AG09309 (cell line): ENCODE data around the gene RPL31.
A peak's percentile ranks its signal among the peaks of the same experiment; 100 is the strongest.

Experiments used
- DNase-seq: peaks from one replicate; pipeline ENCODE4 v3.0.0-alpha.2; 2010; ENCODE audit warnings: low read depth
- H3K4me3 ChIP-seq: 2 replicates; pipeline ENCODE4 v1.5.1; 2011; ENCODE audit warnings: mild to moderate bottlenecking, low read depth, low read length, moderate library complexity; ENCODE audit not compliant: control insufficient read depth
- CTCF ChIP-seq: IDR thresholded peaks from 2 replicates; pipeline ENCODE4 v1.5.1; 2011; ENCODE audit warnings: mild to moderate bottlenecking, low read depth, low read length, inconsistent platforms; ENCODE audit not compliant: insufficient read depth, control insufficient read depth; ENCODE audit errors: missing control alignments

Gene RPL31

DNA sequence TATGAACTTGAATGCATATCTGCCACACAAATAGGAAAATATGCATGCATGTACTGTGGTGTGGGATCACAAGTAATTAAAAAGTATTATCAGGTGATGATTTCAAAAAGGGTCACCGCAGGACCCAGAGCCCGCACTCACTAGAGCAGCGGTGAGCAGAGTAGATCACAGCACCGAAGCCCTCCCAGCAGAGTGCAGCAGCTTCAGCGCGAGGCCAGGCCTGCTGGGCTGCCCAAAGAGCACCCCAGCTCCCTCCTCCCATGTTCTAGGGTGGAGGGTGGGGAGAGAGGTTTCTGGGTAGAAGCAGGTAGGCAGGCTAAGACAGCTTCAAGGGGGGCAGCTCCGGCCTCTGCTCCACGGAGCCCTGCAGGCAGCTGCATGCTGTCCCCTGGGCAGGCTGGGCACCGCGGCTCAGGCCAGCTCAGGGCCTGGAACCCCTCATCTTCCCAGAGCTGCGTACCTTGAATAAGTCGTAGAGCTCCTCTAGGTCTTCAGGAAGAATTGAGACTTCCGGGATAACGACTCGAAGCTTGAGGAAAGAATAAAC is 24.9 kb downstream of the RPL31 start:
- no peak for DNase-seq
- TF ChIP-seq CTCF = no peak
- no peak overlapping the region for H3K4me3 ChIP-seq

DNA sequence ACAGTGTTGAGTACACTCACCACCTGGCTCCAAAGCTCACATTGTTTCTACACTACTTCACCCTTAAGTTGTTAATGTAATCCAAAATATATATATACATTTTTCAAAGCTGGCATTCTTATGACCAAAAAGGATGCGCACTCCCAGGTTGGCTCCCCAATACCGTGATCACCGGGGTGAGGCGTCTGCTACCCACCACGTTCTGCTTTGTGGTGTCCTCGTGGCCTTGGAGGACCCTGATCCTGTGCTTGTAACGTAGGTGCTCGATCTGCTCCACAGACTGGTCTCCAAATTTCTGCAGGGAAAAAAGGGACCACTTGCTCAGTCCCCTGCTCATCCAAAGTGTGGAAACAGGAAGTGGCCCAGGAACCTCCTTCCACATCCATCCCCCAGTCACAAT is 25.8 kb downstream of the RPL31 start:
- no peak overlapping the region for H3K4me3 ChIP-seq
- TF ChIP-seq CTCF = no peak
- DNase-seq = no peak

GRCh38 chr2:101030866-101031554 is 28.9 kb downstream of the RPL31 start:
- TF ChIP-seq CTCF = no peak
- no peak for DNase-seq
- no peak overlapping the region for H3K4me3 ChIP-seq

DNA sequence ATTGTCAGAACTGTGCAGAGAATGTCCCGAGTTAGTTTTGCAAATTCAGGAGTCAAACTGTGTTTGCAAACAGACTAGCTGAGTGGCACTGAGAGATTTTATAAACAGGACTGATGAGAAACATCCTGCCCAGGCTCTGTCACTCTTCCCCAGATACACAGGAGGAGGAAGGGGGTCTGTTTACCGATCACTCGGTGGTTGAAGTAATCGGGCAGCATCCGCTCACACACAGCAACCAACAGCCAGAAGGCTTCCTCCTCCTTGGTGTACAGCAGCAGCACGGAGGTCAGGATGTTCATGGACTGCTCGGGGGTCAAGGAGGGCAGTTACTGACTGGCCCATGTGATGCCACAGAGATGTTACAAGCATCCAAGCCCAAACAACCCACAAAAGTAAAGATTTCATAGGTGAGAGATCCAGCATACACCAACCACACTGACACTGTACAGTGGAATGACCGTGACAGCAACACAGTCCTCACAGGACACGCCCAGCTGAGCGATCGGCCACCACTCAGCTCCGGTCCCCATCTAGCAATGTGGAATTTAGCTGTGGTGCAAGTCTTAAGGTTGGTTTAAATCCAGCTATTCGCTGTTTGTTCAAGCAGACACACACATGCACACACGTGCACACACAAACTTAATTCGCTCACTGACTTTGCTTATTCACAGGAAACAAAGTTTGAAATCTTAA is 30.1 kb downstream of the RPL31 start:
- no peak for DNase-seq
- no peak overlapping the region for H3K4me3 ChIP-seq
- no peak for TF ChIP-seq CTCF

DNA sequence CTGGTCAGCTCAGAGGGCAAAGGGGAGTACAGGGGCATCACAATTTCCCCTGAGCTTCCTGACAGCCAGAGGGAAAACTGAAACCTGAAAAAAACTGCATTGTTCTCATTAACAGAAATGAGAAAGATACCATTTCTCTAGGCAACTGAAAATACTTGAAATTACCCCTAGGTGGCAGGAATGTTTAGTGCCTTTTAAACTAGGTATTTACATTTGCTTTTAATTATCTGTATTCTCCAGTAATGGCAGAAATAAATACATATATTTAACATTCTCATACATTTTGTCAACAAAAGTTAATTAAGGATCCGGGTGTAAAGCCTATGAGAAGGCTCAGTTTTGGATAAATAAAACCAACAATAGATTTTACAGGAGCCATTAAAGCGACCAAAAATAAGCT is 34.5 kb downstream of the RPL31 start:
- no peak for DNase-seq
- no peak overlapping the region for H3K4me3 ChIP-seq
- TF ChIP-seq CTCF = peak; percentile 54

DNA sequence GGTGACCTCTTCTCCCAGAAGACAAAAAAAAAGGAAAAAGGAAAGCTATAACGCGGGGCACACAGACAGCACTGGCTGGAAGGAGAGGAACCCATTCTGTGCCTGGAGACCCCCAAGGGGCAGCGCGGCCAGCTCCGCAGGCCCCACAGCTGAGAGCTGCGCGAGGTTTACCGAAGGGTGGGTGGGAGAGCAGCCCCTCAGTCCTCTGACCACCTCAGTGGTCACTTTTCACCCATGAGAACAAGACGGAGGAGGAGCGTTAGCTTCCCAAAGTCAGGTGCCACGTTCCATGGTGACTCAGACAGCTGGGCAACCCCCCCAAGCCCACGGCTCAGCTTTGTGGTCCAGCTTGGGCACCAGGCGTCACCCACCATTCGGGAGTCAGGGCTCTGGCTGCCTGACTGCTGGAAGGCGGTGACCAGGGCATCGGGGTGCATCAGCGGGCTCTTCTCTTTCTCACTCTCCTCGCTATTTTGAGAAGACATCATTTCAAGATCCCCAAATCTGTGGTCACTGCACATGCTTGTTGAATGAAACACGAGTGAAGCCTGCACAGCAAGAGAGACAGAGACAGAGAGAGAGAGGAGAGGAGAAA is 35.2 kb downstream of the RPL31 start:
- H3K4me3 ChIP-seq = no peak overlapping the region
- no peak for TF ChIP-seq CTCF
- no peak for DNase-seq
